Measurements from ENCODE around the gene AREL1.

Gene AREL1

GRCh38 chr14:74634964-74635363 is 77.9 kb downstream of the AREL1 start:
- DNase-seq = no peak

- no peak for DNase-seq
Observed at GRCh38 chr14:74634481-74634880, 78.4 kb downstream of the AREL1 start.

- no peak for DNase-seq
Observed at GRCh38 chr14:74630881-74631690, 81.8 kb downstream of the AREL1 start.

- no peak for DNase-seq
Observed at GRCh38 chr14:74628418-74628817, 84.5 kb downstream of the AREL1 start.

GRCh38 chr14:74627076-74627475 is 85.8 kb downstream of the AREL1 start:
- DNase-seq = no peak

- DNase-seq = no peak
Observed at GRCh38 chr14:74622257-74622656, 90.6 kb downstream of the AREL1 start.

GRCh38 chr14:74621556-74621955 is 91.3 kb downstream of the AREL1 start:
- no peak for DNase-seq

- DNase-seq = no peak
Observed at GRCh38 chr14:74620923-74621322, 92.0 kb downstream of the AREL1 start.

GRCh38 chr14:74620497-74620921 is 92.4 kb downstream of the AREL1 start:
- DNase-seq = no peak

GRCh38 chr14:74619672-74620131 is 93.2 kb downstream of the AREL1 start:
- DNase-seq = no peak

- no peak for DNase-seq
Observed at GRCh38 chr14:74618078-74618952, 94.6 kb downstream of the AREL1 start.

- DNase-seq = no peak
Observed at GRCh38 chr14:74616996-74617700, 95.7 kb downstream of the AREL1 start.

GRCh38 chr14:74616507-74616906 is 96.4 kb downstream of the AREL1 start:
- DNase-seq = no peak

- no peak for DNase-seq
Observed at GRCh38 chr14:74615735-74616134, 97.1 kb downstream of the AREL1 start.

- no peak for DNase-seq
Observed at GRCh38 chr14:74614508-74615495, 98.1 kb downstream of the AREL1 start.

- no peak for DNase-seq
Observed at GRCh38 chr14:74613211-74613914, 99.5 kb downstream of the AREL1 start.

GRCh38 chr14:74612350-74613021 is 100.4 kb downstream of the AREL1 start:
- DNase-seq = peak; percentile 65

GRCh38 chr14:74611650-74612349 is 101.1 kb downstream of the AREL1 start, which contains the start of gene LTBP2:
LTBP2 (minus strand) TSS chr14:74612237; CDS start chr14:74611944, 293 bp downstream.
- no peak for DNase-seq
